IMR-90 (cell line): ENCODE results near the gene FBXW7. TPM values are rescaled to one million over a fixed set of nuclear protein-coding genes. Genes with fewer than 3 reads are reported as not detected.

Experiments
- ATAC-seq: fragments of 200-7000 bp; cut with Tn5 transposase; 2 replicates; pipeline ENCODE4 v1.9.1; 2020; ENCODE audit warnings: low read depth, mild to moderate bottlenecking, moderate library complexity
- BruUV-seq: library from RNA; stranded (reverse); fragments of 400-500 nt; replicated peaks from 2 replicates; lab custom pipeline; 2021; lab: Mats Ljungman, UMichigan
- CTCF ChIA-PET: fragments of 300-600 bp; formaldehyde crosslinking; extraction: SDS; loops from one replicate; lab custom pipeline; 2021; ENCODE audit warnings: antibody characterized with exemption; lab: Yijun Ruan, JAX
- POLR2A ChIA-PET: fragments of 300-600 bp; sonication (Branson Sonifier 250); formaldehyde crosslinking; loops from one replicate; lab custom pipeline; 2022; ENCODE audit warnings: antibody characterized with exemption; ENCODE audit not compliant: unreplicated experiment; lab: Charles Lee
- DNase-seq: peaks from one replicate; pipeline ENCODE4 v3.0.0; 2013
- H2AFZ ChIP-seq: replicated peaks from 2 replicates; pipeline ENCODE3; 2013; ENCODE audit warnings: low read length, mild to moderate bottlenecking; ENCODE audit not compliant: poor library complexity
- H2AK5ac ChIP-seq: 2 replicates; pipeline ENCODE4 v1.6.1; 2013; ENCODE audit warnings: low read depth, low read length, inconsistent platforms
- H2AK9ac ChIP-seq: replicated peaks from 2 replicates; pipeline ENCODE3; 2013; ENCODE audit warnings: mild to moderate bottlenecking, low read depth, low read length, moderate library complexity; ENCODE audit not compliant: poor library complexity
- H2BK120ac ChIP-seq: 2 replicates; pipeline ENCODE4 v1.6.1; 2013; ENCODE audit warnings: low read depth, low read length, inconsistent platforms
- H2BK15ac ChIP-seq: 3 replicates; pipeline ENCODE4 v1.6.1; 2013; ENCODE audit warnings: low read depth, low read length, inconsistent platforms
- H2BK20ac ChIP-seq: 2 replicates; pipeline ENCODE4 v1.6.1; 2013; ENCODE audit warnings: low read depth, mild to moderate bottlenecking, inconsistent platforms, low read length, moderate library complexity
- H2BK5ac ChIP-seq: 2 replicates; pipeline ENCODE4 v1.6.1; 2013; ENCODE audit warnings: mild to moderate bottlenecking, low read depth, low read length, inconsistent platforms; ENCODE audit not compliant: poor library complexity, severe bottlenecking
- H3K14ac ChIP-seq: replicated peaks from 2 replicates; pipeline ENCODE4 v1.6.1; 2013; ENCODE audit warnings: low read depth, low read length, inconsistent platforms
- H3K18ac ChIP-seq: 2 replicates; pipeline ENCODE4 v1.6.1; 2013; ENCODE audit warnings: low read depth, low read length, control low read depth
- H3K23ac ChIP-seq: 2 replicates; pipeline ENCODE4 v1.6.1; 2013; ENCODE audit warnings: low read depth, low read length, inconsistent platforms
- H3K27ac ChIP-seq: 2 replicates; pipeline ENCODE4 v1.5.1; 2013; ENCODE audit warnings: mild to moderate bottlenecking, control low read depth, low read length; ENCODE audit not compliant: insufficient read depth
- H3K27me3 ChIP-seq: 2 replicates; pipeline ENCODE4 v1.6.1; 2013; ENCODE audit warnings: low read length; ENCODE audit not compliant: control insufficient read depth, insufficient read depth
- H3K36me3 ChIP-seq: 2 replicates; pipeline ENCODE4 v1.6.1; 2013; ENCODE audit warnings: low read length, mixed read lengths; ENCODE audit not compliant: control insufficient read depth, insufficient read depth
- H3K4ac ChIP-seq: 2 replicates; pipeline ENCODE4 v1.6.1; 2013; ENCODE audit warnings: low read depth, low read length, inconsistent platforms
- H3K4me1 ChIP-seq: 2 replicates; pipeline ENCODE4 v1.6.1; 2013; ENCODE audit warnings: low read length, mixed read lengths; ENCODE audit not compliant: control insufficient read depth, insufficient read depth
- H3K4me2 ChIP-seq: 2 replicates; pipeline ENCODE4 v1.6.1; 2013; ENCODE audit warnings: low read depth, mild to moderate bottlenecking, control low read depth, low read length, moderate library complexity
- H3K4me3 ChIP-seq: 2 replicates; pipeline ENCODE4 v1.5.1; 2013; ENCODE audit warnings: low read depth, mild to moderate bottlenecking, control low read depth, low read length, moderate library complexity; ENCODE audit not compliant: insufficient read depth
- H3K56ac ChIP-seq: 2 replicates; pipeline ENCODE4 v1.6.1; 2013; ENCODE audit warnings: low read length, inconsistent platforms; ENCODE audit not compliant: insufficient read depth; ENCODE audit errors: extremely low read depth
- H3K79me1 ChIP-seq, 2 experiments: 2 replicates each; pipeline ENCODE4 v1.6.1; 2013; ENCODE audit warnings: low read length in 2 of 2, inconsistent platforms in 1 of 2, low read depth in 1 of 2
- H3K9ac ChIP-seq: 2 replicates; pipeline ENCODE4 v1.6.1; 2013; ENCODE audit warnings: low read depth, low read length, control low read depth
- H3K9me1 ChIP-seq: 2 replicates; pipeline ENCODE4 v1.6.1; 2013; ENCODE audit warnings: low read length, inconsistent platforms; ENCODE audit not compliant: insufficient read depth
- H3K9me3 ChIP-seq: 2 replicates; pipeline ENCODE4 v1.6.1; 2013; ENCODE audit warnings: low read length; ENCODE audit not compliant: control insufficient read depth, insufficient read depth
- H4K20me1 ChIP-seq: 2 replicates; pipeline ENCODE4 v1.6.1; 2013; ENCODE audit warnings: low read length, inconsistent platforms; ENCODE audit not compliant: insufficient read depth
- H4K5ac ChIP-seq: 2 replicates; pipeline ENCODE4 v1.6.1; 2013; ENCODE audit warnings: mild to moderate bottlenecking, low read depth, low read length, control low read depth
- H4K8ac ChIP-seq, 2 experiments: 2 replicates each; pipeline ENCODE4 v1.6.1; 2013; ENCODE audit warnings: low read depth in 2 of 2, low read length in 2 of 2, control low read depth in 1 of 2, inconsistent platforms in 1 of 2
- H4K91ac ChIP-seq: 2 replicates; pipeline ENCODE4 v1.6.1; 2013; ENCODE audit warnings: low read depth, low read length, inconsistent platforms; ENCODE audit not compliant: insufficient read depth
- CEBPB ChIP-seq: IDR thresholded peaks from 2 replicates; pipeline ENCODE4 v1.6.1; 2012; ENCODE audit warnings: low read depth, low read length, improper control_type of control experiment
- CTCF ChIP-seq: conservative IDR thresholded peaks from 2 replicates; pipeline ENCODE4 v1.5.1; 2012; ENCODE audit warnings: mild to moderate bottlenecking, low read depth, low read length, improper control_type of control experiment
- ELK1 ChIP-seq: fragments of 150-350 bp; IDR thresholded peaks from 2 replicates; pipeline ENCODE4 v1.6.1; 2016; ENCODE audit warnings: low read depth, mild to moderate bottlenecking, low read length, moderate library complexity, borderline replicate concordance
- FOS ChIP-seq: fragments of 150-350 bp; IDR thresholded peaks from 2 replicates; pipeline ENCODE4 v1.6.1; 2016; ENCODE audit warnings: low read depth, low read length
- MAZ ChIP-seq: IDR thresholded peaks from 2 replicates; pipeline ENCODE4 v1.6.1; 2012; ENCODE audit warnings: low read depth, mild to moderate bottlenecking, low read length, improper control_type of control experiment, moderate library complexity, borderline replicate concordance
- MXI1 ChIP-seq: IDR thresholded peaks from 2 replicates; pipeline ENCODE4 v1.6.1; 2012; ENCODE audit warnings: low read depth, mild to moderate bottlenecking, low read length, moderate library complexity, borderline replicate concordance
- RAD21 ChIP-seq: IDR thresholded peaks from 2 replicates; pipeline ENCODE4 v1.6.1; 2012; ENCODE audit warnings: low read length, improper control_type of control experiment
- RCOR1 ChIP-seq: IDR thresholded peaks from 2 replicates; pipeline ENCODE4 v1.6.1; 2012; ENCODE audit warnings: mild to moderate bottlenecking, low read length, improper control_type of control experiment; ENCODE audit not compliant: insufficient replicate concordance
- RFX5 ChIP-seq: IDR thresholded peaks from 2 replicates; pipeline ENCODE4 v1.8.0; 2012; ENCODE audit warnings: low read depth, mild to moderate bottlenecking, low read length, moderate library complexity
- SMC3 ChIP-seq: fragments of 150-350 bp; IDR thresholded peaks from 2 replicates; pipeline ENCODE4 v1.6.1; 2016; ENCODE audit warnings: low read depth, mild to moderate bottlenecking, antibody characterized with exemption, low read length, moderate library complexity
- USF2 ChIP-seq: fragments of 150-350 bp; IDR thresholded peaks from 2 replicates; pipeline ENCODE4 v1.6.1; 2017; ENCODE audit warnings: mild to moderate bottlenecking, antibody characterized with exemption, low read length, low read depth
- WGBS, 2 experiments: methylation state at CpG; one replicate each; pipeline versions ENCODE4 v1.1.5 to v1.1.7; 2013; ENCODE audit warnings: missing lambda C conversion rate in 2 of 2; ENCODE audit not compliant: insufficient read length in 1 of 2; ENCODE audit errors: extremely low coverage in 2 of 2; 5-methylcytosine and 5-hydroxymethylcytosine counted together
- dilution Hi-C: fragments of 300-500 bp; cut with HindIII; formaldehyde crosslinking; loops from one replicate; pipeline ENCODE4 v1.14.3; 2018; ENCODE audit warnings: low sequenced_read_pairs; ENCODE audit not compliant: unreplicated experiment
- in situ Hi-C: fragments of 300-500 bp; cut with MboI; formaldehyde crosslinking; loops from 3 replicates; pipeline ENCODE4 v1.14.3; 2019; ENCODE audit warnings: low sequenced_read_pairs, inconsistent platforms, mixed read lengths
- intact Hi-C: fragments of 100-400 bp; cut with micrococcal nuclease; formaldehyde crosslinking; loops from 2 replicates; pipeline ENCODE4 v1.10.0; 2022
- polyA plus RNA-seq, 3 experiments: library from polyadenylated mRNA; depleted of rRNA; stranded (reverse); fragments of >200 nt; gene quantifications; 2 replicates each; pipeline ENCODE4 v1.2.3, GENCODE V29; 2012; ENCODE audit warnings: low replicate concordance in 1 of 3
- total RNA-seq: library from RNA; depleted of rRNA; stranded (reverse); fragments of >200 nt; gene quantifications from 2 replicates; pipeline ENCODE4 v1.2.3, GENCODE V29; 2012

The FBXW7 gene
- total and polyA plus RNA-seq, 2 of the 4 experiments (the other 2 are of a cell fraction): 7.2 to 27.4 TPM

- Histone ChIP-seq H2BK120ac (no peak overlapping the region), H3K9me3 (no peaks in the 10 kb centered on the region), H4K5ac (no peak overlapping the region), H3K23ac (no peak overlapping the region), H3K4me1 (no peaks in the 10 kb centered on the region), H3K18ac (no peak overlapping the region), H3K4me2 (no peak overlapping the region), H3K79me1 (peaks cover 25 to 32% of the 10 kb centered on the region in 2 experiments), H2BK20ac (no peak overlapping the region), H3K36me3 (0 out of 2 replicates have a peak, but pooled peaks cover 2% of the 10 kb centered on the region), H4K91ac (no peak overlapping the region), H3K4ac (no peak overlapping the region), H2AFZ (no peak overlapping the region), H3K27ac (no peak overlapping the region), H3K9ac (no peak overlapping the region), H4K20me1 (peaks cover 7% of the 10 kb centered on the region; the same call in 1 of the 2 replicates), H2AK5ac (no peak overlapping the region), H2BK15ac (no peak overlapping the region), H3K56ac (no peak overlapping the region), H3K4me3 (no peak overlapping the region), H2AK9ac (no peak overlapping the region), H4K8ac (no peak overlapping the region), H2BK5ac (no peak overlapping the region), H3K14ac (no peak overlapping the region), H3K9me1 (no peaks in the 10 kb centered on the region), H3K27me3 (no peaks in the 10 kb centered on the region)
- in situ Hi-C loops: no loop called here
- intact Hi-C loops: no loop called here
- WGBS, 2 experiments: no CpG with 5 or more reads among the region's 4 CpGs
- TF ChIP-seq CEBPB: no peak
- no peak for TF ChIP-seq SMC3
- no peak for TF ChIP-seq USF2
- TF ChIP-seq FOS: no peak
- TF ChIP-seq CTCF: no peak
- TF ChIP-seq MXI1: no peak
- TF ChIP-seq ELK1: no peak
- no peak for TF ChIP-seq MAZ
- no peak for TF ChIP-seq RFX5
- no peak for TF ChIP-seq RCOR1
- TF ChIP-seq RAD21: no peak
- POLR2A ChIA-PET: no interaction called here
- BruUV-seq: no TSS peak
- ATAC-seq (no peak), DNase-seq (no peak)
- dilution Hi-C loops: no loop called here
- CTCF ChIA-PET: interaction anchor here (1.0 kb wide), 1 partner anchor 10 kb away, joined by 3 read pairs; the partner anchor contains the start of gene FBXW7
These were observed 10.0 kb downstream of the FBXW7 start for GRCh38 chr4:152525878-152526277.
